MM.1S (cell line): ENCODE results near the gene RBBP5.

Source experiments
- DNase-seq: peaks from one replicate; pipeline ENCODE4 v3.0.0-alpha.2; 2015
- H2AFZ ChIP-seq: fragments of 300-600 bp; sonication (generic); 2 replicates; pipeline ENCODE4 v1.6.0; 2016; ENCODE audit warnings: antibody characterized with exemption, low read length
- H3F3A ChIP-seq: fragments of 300-600 bp; sonication (generic); 2 replicates; pipeline ENCODE4 v1.6.1; 2016; ENCODE audit warnings: mild to moderate bottlenecking, antibody characterized with exemption, low read length, moderate library complexity, mixed read lengths; ENCODE audit not compliant: insufficient read depth
- H3K27ac ChIP-seq: fragments of 300-600 bp; sonication (generic); 2 replicates; pipeline ENCODE4 v1.5.1; 2016; ENCODE audit warnings: mild to moderate bottlenecking, low read length
- H3K27me3 ChIP-seq: fragments of 300-600 bp; sonication (generic); replicated peaks from 2 replicates; pipeline ENCODE4 v1.6.0; 2016; ENCODE audit warnings: low read length; ENCODE audit not compliant: insufficient read depth
- H3K36me3 ChIP-seq: fragments of 300-600 bp; sonication (generic); replicated peaks from 2 replicates; pipeline ENCODE4 v1.6.1; 2016; ENCODE audit warnings: mild to moderate bottlenecking, low read length, mixed read lengths; ENCODE audit not compliant: insufficient read depth
- H3K4me1 ChIP-seq: fragments of 300-600 bp; sonication (generic); 2 replicates; pipeline ENCODE4 v1.6.1; 2016; ENCODE audit warnings: low read length, mixed read lengths
- H3K4me2 ChIP-seq: fragments of 300-600 bp; sonication (generic); 2 replicates; pipeline ENCODE4 v1.6.0; 2016; ENCODE audit warnings: low read depth, low read length
- H3K4me3 ChIP-seq: fragments of 300-600 bp; sonication (generic); 2 replicates; pipeline ENCODE4 v1.5.1; 2016; ENCODE audit warnings: low read length, mixed read lengths
- H3K79me2 ChIP-seq: fragments of 300-600 bp; sonication (generic); 2 replicates; pipeline ENCODE4 v1.6.1; 2016; ENCODE audit warnings: mixed run types, low read length, mixed read lengths
- H3K9ac ChIP-seq: fragments of 300-600 bp; sonication (generic); 2 replicates; pipeline ENCODE4 v1.6.1; 2016; ENCODE audit warnings: low read length, mixed read lengths
- H3K9me2 ChIP-seq: fragments of 300-600 bp; sonication (generic); replicated peaks from 2 replicates; pipeline ENCODE4 v1.6.1; 2016; ENCODE audit warnings: mild to moderate bottlenecking, low read length, mixed read lengths; ENCODE audit not compliant: insufficient read depth
- H3K9me3 ChIP-seq: fragments of 300-600 bp; sonication (generic); replicated peaks from 2 replicates; pipeline ENCODE4 v1.6.1; 2016; ENCODE audit warnings: mild to moderate bottlenecking, low read length, mixed read lengths; ENCODE audit not compliant: insufficient read depth
- H4K20me1 ChIP-seq: fragments of 300-600 bp; sonication (generic); 2 replicates; pipeline ENCODE4 v1.6.1; 2016; ENCODE audit warnings: mild to moderate bottlenecking, low read length, moderate library complexity, mixed read lengths; ENCODE audit not compliant: insufficient read depth
- EZH2 ChIP-seq: fragments of 300-600 bp; sonication (generic); optimal IDR thresholded peaks from 2 replicates; pipeline ENCODE3; 2017; ENCODE audit warnings: low read depth, mild to moderate bottlenecking, antibody characterized with exemption, low read length, mixed read lengths
- EZH2phosphoT487 ChIP-seq: fragments of 300-600 bp; sonication (generic); IDR thresholded peaks from 2 replicates; pipeline ENCODE4 v1.6.1; 2018; ENCODE audit warnings: antibody characterized with exemption, low read length
- TF ChIP-seq, protein P1 (sequence below): fragments of 300-600 bp; sonication (generic); IDR thresholded peaks from 2 replicates; pipeline ENCODE4 v1.5.1; 2016; ENCODE audit warnings: antibody characterized with exemption, low read length, mixed read lengths

The RBBP5 gene

DNA sequence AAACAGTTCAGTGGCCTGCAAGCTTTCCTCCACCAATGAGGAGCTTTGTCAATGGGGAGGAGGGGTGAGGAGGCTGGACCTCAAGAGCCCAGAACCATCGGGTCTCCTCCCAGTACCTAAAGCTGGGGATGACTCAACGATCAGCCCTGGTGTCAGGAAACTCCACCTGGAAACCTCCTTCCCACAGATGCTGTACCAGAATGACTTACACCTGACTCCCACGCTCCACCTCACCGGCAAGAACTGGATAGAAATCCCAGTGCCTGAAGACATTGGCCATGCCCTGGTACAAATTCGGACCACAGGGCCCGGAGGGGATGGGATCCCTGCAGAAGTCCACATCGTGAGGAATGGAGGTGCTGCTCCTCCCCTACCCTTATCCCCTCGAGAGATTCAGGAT lies 48.9 kb downstream of the RBBP5 start:
- Histone ChIP-seq H3K79me2 (no peaks in the 10 kb centered on the region), H3K9ac (no peak overlapping the region), H3F3A (no peaks in the 10 kb centered on the region), H3K27ac (no peak overlapping the region), H3K4me3 (no peak overlapping the region), H3K9me3 (no peaks in the 10 kb centered on the region), H3K4me2 (no peak overlapping the region), H2AFZ (no peak overlapping the region), H4K20me1 (no peaks in the 10 kb centered on the region), H3K9me2 (no peaks in the 10 kb centered on the region), H3K4me1 (no peaks in the 10 kb centered on the region), H3K36me3 (no peaks in the 10 kb centered on the region), H3K27me3 (no peaks in the 10 kb centered on the region; the same call in 1 of the 2 replicates)
- no peak for DNase-seq
- TF ChIP-seq EZH2 (no peak), EZH2phosphoT487 (no peak)
- TF ChIP-seq, protein P1, sequence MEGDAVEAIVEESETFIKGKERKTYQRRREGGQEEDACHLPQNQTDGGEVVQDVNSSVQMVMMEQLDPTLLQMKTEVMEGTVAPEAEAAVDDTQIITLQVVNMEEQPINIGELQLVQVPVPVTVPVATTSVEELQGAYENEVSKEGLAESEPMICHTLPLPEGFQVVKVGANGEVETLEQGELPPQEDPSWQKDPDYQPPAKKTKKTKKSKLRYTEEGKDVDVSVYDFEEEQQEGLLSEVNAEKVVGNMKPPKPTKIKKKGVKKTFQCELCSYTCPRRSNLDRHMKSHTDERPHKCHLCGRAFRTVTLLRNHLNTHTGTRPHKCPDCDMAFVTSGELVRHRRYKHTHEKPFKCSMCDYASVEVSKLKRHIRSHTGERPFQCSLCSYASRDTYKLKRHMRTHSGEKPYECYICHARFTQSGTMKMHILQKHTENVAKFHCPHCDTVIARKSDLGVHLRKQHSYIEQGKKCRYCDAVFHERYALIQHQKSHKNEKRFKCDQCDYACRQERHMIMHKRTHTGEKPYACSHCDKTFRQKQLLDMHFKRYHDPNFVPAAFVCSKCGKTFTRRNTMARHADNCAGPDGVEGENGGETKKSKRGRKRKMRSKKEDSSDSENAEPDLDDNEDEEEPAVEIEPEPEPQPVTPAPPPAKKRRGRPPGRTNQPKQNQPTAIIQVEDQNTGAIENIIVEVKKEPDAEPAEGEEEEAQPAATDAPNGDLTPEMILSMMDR, result no peak

DNA sequence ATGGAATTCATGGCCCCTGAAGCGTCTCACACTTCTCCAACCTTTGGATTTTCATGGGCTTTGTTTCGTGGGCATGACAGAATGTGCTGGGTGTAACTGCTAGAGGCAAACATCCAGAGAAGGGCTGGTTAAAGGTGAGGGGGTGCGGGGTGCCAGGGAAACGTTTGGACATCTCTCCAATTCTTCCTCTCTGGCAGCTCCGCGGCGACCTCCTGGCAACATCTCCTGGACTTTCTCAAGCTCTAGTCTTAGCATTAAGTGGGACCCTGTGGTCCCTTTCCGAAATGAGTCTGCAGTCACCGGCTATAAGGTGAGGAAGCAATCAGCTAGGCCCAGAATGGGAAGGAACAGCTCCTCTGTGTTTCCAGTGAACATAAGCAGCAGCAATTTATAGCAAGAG lies 49.5 kb downstream of the RBBP5 start:
- no peaks in the 10 kb centered on the region for H4K20me1 ChIP-seq
- no peaks in the 10 kb centered on the region for H3F3A ChIP-seq
- no peak for TF ChIP-seq EZH2
- no peak for TF ChIP-seq EZH2phosphoT487
- TF ChIP-seq, protein P1, result no peak
- no peaks in the 10 kb centered on the region; the same call in 1 of the 2 replicates for H3K27me3 ChIP-seq
- H3K27ac ChIP-seq, result no peak overlapping the region
- no peak overlapping the region for H3K4me2 ChIP-seq
- H3K9me3 ChIP-seq, result no peaks in the 10 kb centered on the region
- no peak overlapping the region for H3K9ac ChIP-seq
- no peak overlapping the region for H3K4me3 ChIP-seq
- H3K9me2 ChIP-seq, result no peaks in the 10 kb centered on the region
- no peaks in the 10 kb centered on the region for H3K4me1 ChIP-seq
- H2AFZ ChIP-seq, result no peak overlapping the region
- no peaks in the 10 kb centered on the region for H3K36me3 ChIP-seq
- no peaks in the 10 kb centered on the region for H3K79me2 ChIP-seq
- DNase-seq, result no peak

GRCh38 chr1:205071801-205072200 lies 50.0 kb downstream of the RBBP5 start:
- Histone ChIP-seq H3K4me2 (no peak overlapping the region), H4K20me1 (no peaks in the 10 kb centered on the region), H3K79me2 (no peaks in the 10 kb centered on the region), H3K9ac (no peak overlapping the region), H3F3A (no peaks in the 10 kb centered on the region), H2AFZ (no peak overlapping the region), H3K27ac (no peak overlapping the region), H3K4me1 (no peaks in the 10 kb centered on the region), H3K27me3 (no peaks in the 10 kb centered on the region; the same call in 1 of the 2 replicates), H3K36me3 (no peaks in the 10 kb centered on the region), H3K9me3 (no peaks in the 10 kb centered on the region), H3K9me2 (no peaks in the 10 kb centered on the region), H3K4me3 (no peak overlapping the region)
- DNase-seq, result no peak
- TF ChIP-seq, protein P1, result no peak
- TF ChIP-seq EZH2, result no peak
- TF ChIP-seq EZH2phosphoT487, result no peak
